ENCODE data around the gene MYL7.

The MYL7 gene

GRCh38 chr7:44093102-44093641 is 48.0 kb downstream of the MYL7 start:
- Histone ChIP-seq H3K4me3 (IDR thresholded peaks at IDR 0.05; ENCODE audit: insufficient read depth, low read depth, low read length) (no peak overlapping the region), H4K20me1 (ENCODE audit: insufficient read depth) (no peaks in the 10 kb centered on the region), H3K9ac (no peak overlapping the region), H3K4me1 (ENCODE audit: low read depth, poor library complexity, severe bottlenecking) (peaks cover 20% of the 10 kb centered on the region), H3K36me3 (ENCODE audit: insufficient read depth) (no peaks in the 10 kb centered on the region), H3K27me3 (ENCODE audit: insufficient read depth, low read depth) (no peaks in the 10 kb centered on the region), H2AFZ (ENCODE audit: low read depth) (no peak overlapping the region), H3K4me2 (no peak overlapping the region), H3K79me2 (ENCODE audit: insufficient read depth, low read depth) (no peaks in the 10 kb centered on the region), H3K27ac (no peak overlapping the region)
- TF ChIP-seq CTCF (conservative IDR thresholded peaks at IDR 0.05; ENCODE audit: low read depth, low read length), result no peak
